ENCODE data around the gene COIL. TPM values are rescaled to one million over a fixed set of nuclear protein-coding genes. Genes with fewer than 3 reads are reported as not detected.

COIL gene
- total and polyA plus RNA-seq, 4 donors, result 7.4 to 12.0 (median 9.9) TPM

DNA sequence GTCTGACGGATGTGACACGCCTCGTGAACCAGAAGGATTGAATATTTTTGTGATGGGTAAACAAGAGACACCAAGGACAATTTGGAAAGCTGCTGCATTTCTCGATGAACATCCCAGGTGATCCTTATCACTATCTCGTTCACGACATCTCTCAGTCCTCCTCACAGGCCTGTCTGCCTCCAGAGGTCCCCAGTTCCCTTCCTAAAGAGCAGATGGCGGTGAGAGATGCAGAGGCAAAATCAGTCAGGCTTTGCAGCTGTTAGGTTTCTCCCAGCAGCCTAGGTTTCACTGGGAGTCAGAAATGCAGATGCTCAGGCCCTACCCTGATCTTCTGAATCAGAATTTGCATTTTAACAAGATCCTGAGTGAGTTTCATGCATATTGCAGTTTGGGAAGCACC is 40.7 kb upstream of the COIL start:
- no peak overlapping the region for H3K27ac ChIP-seq (ENCODE audit: low read depth in 1 of 2, low read length in 2 of 2)
- no peak for DNase-seq
- no peak overlapping the region for H3K4me3 ChIP-seq (ENCODE audit: low read length in 2 of 2)
- no peak for ATAC-seq (ENCODE audit: low FRiP score)
- H3K4me1 ChIP-seq (ENCODE audit: control insufficient read depth in 1 of 2, insufficient read depth in 2 of 2, low read length in 2 of 2), result no peaks in the 10 kb centered on the region
- no peaks in the 10 kb centered on the region for H3K27me3 ChIP-seq (ENCODE audit: control insufficient read depth in 1 of 2, insufficient read depth in 2 of 2, low read length in 1 of 2)
- peaks cover 0 to 10% of the 10 kb centered on the region in 2 donors for H3K36me3 ChIP-seq (ENCODE audit: control insufficient read depth in 1 of 2, insufficient read depth in 2 of 2, low read length in 1 of 2)
- intact Hi-C loops (cut with DNase I), result no loop called here
- WGBS, 2 donors, result 80 to 84% methylated on average over 7 of the region's 7 CpGs
- no peaks in the 10 kb centered on the region for H3K9me3 ChIP-seq (ENCODE audit: control insufficient read depth, low read length)

DNA sequence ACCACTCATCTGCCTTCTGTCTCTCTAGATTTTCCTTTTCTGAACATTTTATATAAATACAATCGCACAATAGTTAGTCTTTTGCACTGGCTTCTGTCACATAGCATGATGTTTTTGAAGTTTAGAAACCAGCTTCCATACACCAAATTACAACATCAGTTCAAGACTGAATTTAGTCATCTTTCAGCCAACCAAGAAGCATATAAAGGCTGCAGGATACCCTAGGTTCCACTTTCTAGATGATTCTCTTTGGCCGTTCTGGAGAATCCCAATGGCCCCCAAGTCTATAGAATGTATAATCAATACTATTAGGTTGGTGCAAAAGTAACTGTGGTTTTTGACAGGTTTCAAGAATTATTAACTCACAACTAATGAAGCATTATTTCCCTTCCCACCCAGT is 36.5 kb upstream of the COIL start:
- Histone ChIP-seq H3K27me3 (ENCODE audit: control insufficient read depth in 1 of 2, insufficient read depth in 2 of 2, low read length in 1 of 2) (no peaks in the 10 kb centered on the region), H3K4me1 (ENCODE audit: control insufficient read depth in 1 of 2, insufficient read depth in 2 of 2, low read length in 2 of 2) (no peaks in the 10 kb centered on the region), H3K36me3 (ENCODE audit: control insufficient read depth in 1 of 2, insufficient read depth in 2 of 2, low read length in 1 of 2) (peaks cover 0 to 8% of the 10 kb centered on the region in 2 donors), H3K4me3 (ENCODE audit: low read length in 2 of 2) (no peak overlapping the region), H3K9me3 (ENCODE audit: control insufficient read depth, low read length) (no peaks in the 10 kb centered on the region), H3K27ac (ENCODE audit: low read depth in 1 of 2, low read length in 2 of 2) (no peak overlapping the region)
- WGBS, 2 donors, result 95 to 96% methylated on average over 2 of the region's 2 CpGs
- no peak for DNase-seq
- intact Hi-C loops (cut with DNase I), result no loop called here
- no peak for ATAC-seq (ENCODE audit: low FRiP score)

DNA sequence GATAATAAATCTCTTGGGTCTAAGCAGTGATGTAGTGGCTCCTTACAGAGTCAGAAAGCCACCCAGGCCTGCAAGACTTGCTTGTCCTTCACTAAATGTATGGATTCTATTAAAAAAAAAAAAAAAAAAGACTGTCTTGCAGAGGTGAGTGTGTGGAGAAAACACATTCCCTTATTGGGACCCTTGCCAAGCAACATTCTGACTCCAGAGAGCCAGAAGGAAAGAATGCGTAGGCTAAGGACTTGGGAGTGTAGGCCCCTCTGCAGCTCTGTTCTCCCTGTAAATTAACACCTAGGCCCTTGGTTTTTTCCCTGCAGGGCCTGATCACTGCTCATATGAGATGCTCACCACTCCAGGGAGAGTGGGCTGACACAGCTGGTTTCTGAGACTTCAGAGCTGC is 34.9 kb upstream of the COIL start:
- intact Hi-C loops (cut with DNase I), result no loop called here
- no peak overlapping the region for H3K27ac ChIP-seq (ENCODE audit: low read depth in 1 of 2, low read length in 2 of 2)
- H3K9me3 ChIP-seq (ENCODE audit: control insufficient read depth, low read length), result no peaks in the 10 kb centered on the region
- no peaks in the 10 kb centered on the region for H3K4me1 ChIP-seq (ENCODE audit: control insufficient read depth in 1 of 2, insufficient read depth in 2 of 2, low read length in 2 of 2)
- H3K4me3 ChIP-seq (ENCODE audit: low read length in 2 of 2), result no peak overlapping the region
- H3K27me3 ChIP-seq (ENCODE audit: control insufficient read depth in 1 of 2, insufficient read depth in 2 of 2, low read length in 1 of 2), result no peaks in the 10 kb centered on the region
- 67 to 70% methylated on average over 1 of the region's 1 CpG for WGBS, 2 donors
- peaks cover 0 to 8% of the 10 kb centered on the region in 2 donors for H3K36me3 ChIP-seq (ENCODE audit: control insufficient read depth in 1 of 2, insufficient read depth in 2 of 2, low read length in 1 of 2)
- ATAC-seq (ENCODE audit: low FRiP score) (no peak), DNase-seq (no peak)

DNA sequence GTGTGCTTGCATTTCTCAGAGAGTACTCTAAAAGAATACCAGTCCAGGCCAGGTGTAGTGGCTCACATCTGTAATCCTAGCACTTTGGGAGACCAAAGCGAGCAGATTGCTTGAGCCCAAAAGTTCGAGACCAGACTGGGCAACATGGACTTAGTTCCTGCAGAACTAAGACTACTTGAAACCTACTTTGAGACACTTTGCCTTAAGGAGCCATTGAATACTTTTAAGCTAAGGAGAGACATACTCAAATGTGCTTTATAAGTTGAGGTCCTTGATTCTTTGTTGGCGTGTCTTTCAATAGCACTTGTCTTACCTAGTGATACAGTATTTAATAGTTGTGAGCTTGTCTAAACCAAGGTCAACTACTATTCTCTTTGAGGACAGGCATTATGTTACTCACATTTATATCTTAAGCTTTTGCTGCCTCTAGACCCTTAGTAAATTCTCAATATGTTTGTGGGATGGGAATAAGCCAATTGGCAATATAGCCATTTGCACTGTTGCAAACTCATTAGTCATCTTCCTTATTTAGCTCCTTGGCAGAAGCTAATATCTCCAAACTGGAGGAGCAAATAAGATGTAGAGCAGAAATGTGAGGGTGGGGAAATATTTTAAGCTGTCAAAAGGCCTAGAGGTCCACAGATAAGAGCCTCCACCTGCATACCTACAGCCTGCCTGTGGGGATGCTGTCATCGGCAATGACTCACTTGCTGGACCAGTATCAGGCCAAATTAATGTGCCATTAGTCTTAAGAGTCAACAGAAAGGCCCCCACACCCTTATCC is 33.4 kb upstream of the COIL start:
- 98 to 100% methylated on average over 4 of the region's 4 CpGs for WGBS, 2 donors
- Histone ChIP-seq H3K36me3 (ENCODE audit: control insufficient read depth in 1 of 2, insufficient read depth in 2 of 2, low read length in 1 of 2) (peaks cover 0 to 3% of the 10 kb centered on the region in 2 donors), H3K4me3 (ENCODE audit: low read length in 2 of 2) (no peak overlapping the region), H3K27me3 (ENCODE audit: control insufficient read depth in 1 of 2, insufficient read depth in 2 of 2, low read length in 1 of 2) (no peaks in the 10 kb centered on the region), H3K4me1 (ENCODE audit: control insufficient read depth in 1 of 2, insufficient read depth in 2 of 2, low read length in 2 of 2) (no peaks in the 10 kb centered on the region), H3K27ac (ENCODE audit: low read depth in 1 of 2, low read length in 2 of 2) (no peak overlapping the region), H3K9me3 (ENCODE audit: control insufficient read depth, low read length) (no peaks in the 10 kb centered on the region)
- DNase-seq (no peak), ATAC-seq (ENCODE audit: low FRiP score) (no peak)
- intact Hi-C loops (cut with DNase I), result no loop called here

DNA sequence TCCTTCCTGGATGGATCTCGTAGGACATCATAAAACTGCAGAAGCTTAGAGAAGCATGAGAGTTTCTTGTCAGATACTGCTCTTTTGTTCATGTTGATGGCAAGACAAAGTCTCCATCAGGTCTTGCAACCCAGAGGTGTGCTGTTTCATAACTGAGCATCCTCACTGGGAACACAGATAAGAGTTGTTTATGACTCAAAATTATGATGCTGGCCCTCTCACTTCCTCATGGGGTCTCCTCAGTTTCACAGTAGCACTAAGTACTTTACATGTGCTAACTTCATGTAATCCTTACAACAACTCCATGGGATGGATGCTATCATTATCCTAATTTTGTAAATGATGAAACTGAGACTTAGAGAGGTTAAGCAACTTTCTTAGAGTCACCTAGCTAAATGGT is 31.5 kb upstream of the COIL start:
- Histone ChIP-seq H3K4me1 (ENCODE audit: control insufficient read depth in 1 of 2, insufficient read depth in 2 of 2, low read length in 2 of 2) (no peaks in the 10 kb centered on the region), H3K9me3 (ENCODE audit: control insufficient read depth, low read length) (no peaks in the 10 kb centered on the region), H3K27ac (ENCODE audit: low read depth in 1 of 2, low read length in 2 of 2) (no peak overlapping the region), H3K4me3 (ENCODE audit: low read length in 2 of 2) (no peak overlapping the region), H3K36me3 (ENCODE audit: control insufficient read depth in 1 of 2, insufficient read depth in 2 of 2, low read length in 1 of 2) (peaks cover 0 to 4% of the 10 kb centered on the region in 2 donors), H3K27me3 (ENCODE audit: control insufficient read depth in 1 of 2, insufficient read depth in 2 of 2, low read length in 1 of 2) (no peaks in the 10 kb centered on the region)
- 85 to 87% methylated on average over 1 of the region's 1 CpG for WGBS, 2 donors
- DNase-seq, result no peak
- ATAC-seq (ENCODE audit: low FRiP score), result no peak
- intact Hi-C loops (cut with DNase I), result no loop called here

DNA sequence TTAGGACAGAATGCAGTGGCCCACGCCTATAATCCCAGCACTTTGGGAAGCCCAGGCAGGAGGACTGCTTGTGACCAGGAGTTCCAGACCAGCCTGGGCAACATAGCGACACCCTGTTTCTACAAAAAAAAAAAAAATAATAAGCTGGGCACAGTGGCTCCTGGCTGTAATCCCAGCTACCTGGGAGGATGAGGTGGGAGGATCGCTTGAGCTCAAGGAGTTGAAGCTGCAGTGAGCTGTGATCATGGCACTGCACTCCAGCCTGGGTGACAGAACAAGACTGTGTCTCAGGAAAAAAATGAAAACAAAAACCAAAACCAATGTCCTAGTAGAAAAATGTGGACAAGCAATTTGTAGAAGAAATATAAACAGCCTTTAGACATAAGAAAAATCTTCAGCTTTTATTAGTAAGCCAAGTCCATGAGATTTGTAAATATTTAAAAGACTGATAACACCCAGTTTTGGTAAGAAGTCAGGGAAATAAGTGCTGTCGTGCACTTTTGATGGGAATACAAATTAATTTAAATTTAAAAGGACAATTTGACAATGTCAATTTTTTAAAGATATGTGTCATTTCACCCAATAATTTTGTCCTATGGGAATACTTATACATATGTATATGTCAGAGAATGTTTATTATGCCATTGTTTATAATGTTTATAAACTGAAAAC is 28.2 kb upstream of the COIL start:
- Histone ChIP-seq H3K27me3 (ENCODE audit: control insufficient read depth in 1 of 2, insufficient read depth in 2 of 2, low read length in 1 of 2) (no peaks in the 10 kb centered on the region), H3K4me1 (ENCODE audit: control insufficient read depth in 1 of 2, insufficient read depth in 2 of 2, low read length in 2 of 2) (no peaks in the 10 kb centered on the region), H3K9me3 (ENCODE audit: control insufficient read depth, low read length) (no peaks in the 10 kb centered on the region), H3K27ac (ENCODE audit: low read depth in 1 of 2, low read length in 2 of 2) (no peak overlapping the region), H3K4me3 (ENCODE audit: low read length in 2 of 2) (no peak overlapping the region), H3K36me3 (ENCODE audit: control insufficient read depth in 1 of 2, insufficient read depth in 2 of 2, low read length in 1 of 2) (peaks cover 0 to 7% of the 10 kb centered on the region in 2 donors)
- ATAC-seq (ENCODE audit: low FRiP score), result no peak
- DNase-seq, result no peak
- 97% methylated on average over 4 of the region's 4 CpGs for WGBS, 2 donors
- intact Hi-C loops (cut with DNase I), result no loop called here

DNA sequence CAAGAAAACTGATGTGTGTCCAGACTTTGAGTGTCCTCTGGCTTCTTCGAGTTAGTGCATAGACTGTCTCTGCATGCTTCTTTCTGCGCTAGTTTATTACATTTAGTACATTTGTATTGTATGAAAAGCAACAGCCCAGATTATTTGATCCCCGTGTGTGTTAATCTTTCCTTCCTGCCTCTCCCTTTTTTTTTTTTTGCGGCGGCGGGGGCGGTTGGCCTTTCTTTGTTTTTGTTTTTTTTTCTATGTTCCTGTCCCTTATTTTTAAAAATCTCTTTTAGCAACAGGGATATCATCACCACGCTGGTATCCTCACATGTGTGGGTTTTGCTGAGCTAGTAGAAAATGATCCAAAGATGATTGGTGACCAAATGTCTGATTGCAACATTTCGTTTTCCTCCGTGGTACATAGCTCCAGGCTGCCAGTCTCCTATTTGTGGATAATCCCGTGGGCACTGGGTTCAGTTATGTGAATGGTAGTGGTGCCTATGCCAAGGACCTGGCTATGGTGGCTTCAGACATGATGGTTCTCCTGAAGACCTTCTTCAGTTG is 26.5 kb upstream of the COIL start:
- WGBS, 2 donors, result 80 to 86% methylated on average over 11 of the region's 11 CpGs
- peaks cover 4 to 7% of the 10 kb centered on the region in 2 donors for H3K36me3 ChIP-seq (ENCODE audit: control insufficient read depth in 1 of 2, insufficient read depth in 2 of 2, low read length in 1 of 2)

DNA sequence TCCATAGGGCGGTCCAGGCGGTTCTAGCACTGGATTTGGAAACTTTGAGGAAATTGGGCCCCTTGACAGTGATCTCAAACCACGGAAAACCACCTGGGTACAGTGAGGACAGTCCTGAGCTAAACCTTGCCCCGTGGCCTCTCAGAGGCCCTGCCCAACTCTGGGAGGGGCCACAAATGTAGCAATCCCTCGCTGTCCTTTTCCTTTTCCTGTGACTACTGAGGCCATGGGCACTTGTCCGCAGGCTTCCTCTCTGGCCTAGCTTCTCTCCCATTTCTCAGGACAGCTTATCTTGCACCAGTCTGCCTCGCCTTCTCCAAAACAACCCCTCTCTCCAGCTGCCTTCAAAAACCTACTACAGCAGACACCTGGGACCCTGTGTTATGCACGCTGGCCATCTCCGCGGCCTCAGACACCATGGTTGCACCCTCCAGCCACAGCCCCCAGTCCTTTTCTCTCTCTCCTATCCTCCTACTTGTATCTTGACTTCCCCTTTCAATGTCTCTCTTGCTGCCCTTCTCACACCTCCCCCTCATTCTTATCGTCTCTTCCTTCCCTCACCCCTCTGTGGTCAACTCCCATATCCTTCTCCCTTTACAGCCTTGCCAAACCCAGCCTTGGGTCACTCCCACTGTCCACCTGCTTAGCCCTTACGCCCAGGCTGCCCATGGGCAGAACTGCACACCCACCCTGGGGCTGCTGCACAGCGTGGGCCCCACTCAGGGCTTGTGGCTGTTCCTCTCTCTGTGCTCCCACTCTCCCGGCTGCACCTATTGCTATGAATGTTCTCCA is 24.7 kb upstream of the COIL start:
- no peak for DNase-seq
- H3K27me3 ChIP-seq (ENCODE audit: control insufficient read depth in 1 of 2, insufficient read depth in 2 of 2, low read length in 1 of 2), result no peaks in the 10 kb centered on the region
- H3K4me3 ChIP-seq (ENCODE audit: low read length in 2 of 2), result no peak overlapping the region
- H3K27ac ChIP-seq (ENCODE audit: low read depth in 1 of 2, low read length in 2 of 2), result no peak overlapping the region
- intact Hi-C loops (cut with DNase I), result no loop called here
- no peak for ATAC-seq (ENCODE audit: low FRiP score)
- peaks cover 5 to 7% of the 10 kb centered on the region in 2 donors for H3K36me3 ChIP-seq (ENCODE audit: control insufficient read depth in 1 of 2, insufficient read depth in 2 of 2, low read length in 1 of 2)
- H3K9me3 ChIP-seq (ENCODE audit: control insufficient read depth, low read length), result no peaks in the 10 kb centered on the region
- 92 to 94% methylated on average over 14 of the region's 14 CpGs for WGBS, 2 donors
- no peaks in the 10 kb centered on the region for H3K4me1 ChIP-seq (ENCODE audit: control insufficient read depth in 1 of 2, insufficient read depth in 2 of 2, low read length in 2 of 2)

More for the DNA sequence above, 26.5 kb upstream of the COIL start:
- no peak overlapping the region for H3K4me3 ChIP-seq (ENCODE audit: low read length in 2 of 2)
- no peak overlapping the region for H3K27ac ChIP-seq (ENCODE audit: low read depth in 1 of 2, low read length in 2 of 2)
- no peaks in the 10 kb centered on the region for H3K9me3 ChIP-seq (ENCODE audit: control insufficient read depth, low read length)
- H3K4me1 ChIP-seq (ENCODE audit: control insufficient read depth in 1 of 2, insufficient read depth in 2 of 2, low read length in 2 of 2), result no peaks in the 10 kb centered on the region
- DNase-seq, result no peak
- intact Hi-C loops (cut with DNase I), result no loop called here
- ATAC-seq (ENCODE audit: low FRiP score), result no peak
- no peaks in the 10 kb centered on the region for H3K27me3 ChIP-seq (ENCODE audit: control insufficient read depth in 1 of 2, insufficient read depth in 2 of 2, low read length in 1 of 2)

Measured in aorta (tissue), 5 donors.